KMS-11 (cell line): Measurements from ENCODE around the gene SPATS2.
"Not testable (repeated sequence)": the region's sequence is repeated elsewhere in the genome, so short reads cannot be mapped to it uniquely, and the experiment has no call there.

Experiments
- H2AFZ ChIP-seq: fragments of 200-600 bp; sonication (generic); 2 replicates; pipeline ENCODE4 v1.6.1; 2016; ENCODE audit warnings: antibody characterized with exemption, mixed run types, low read depth
- H3K27ac ChIP-seq: fragments of 200-600 bp; sonication (generic); 2 replicates; pipeline ENCODE4 v1.6.1; 2016; ENCODE audit warnings: mild to moderate bottlenecking, mixed run types
- H3K27me3 ChIP-seq: fragments of 200-600 bp; sonication (generic); 2 replicates; pipeline ENCODE4 v1.6.1; 2017; ENCODE audit warnings: mild to moderate bottlenecking, low read depth, mixed run types, moderate library complexity; ENCODE audit not compliant: insufficient read depth
- H3K36me3 ChIP-seq: fragments of 200-600 bp; sonication (generic); 2 replicates; pipeline ENCODE4 v1.6.1; 2017; ENCODE audit warnings: mild to moderate bottlenecking, mixed run types; ENCODE audit not compliant: insufficient read depth
- H3K4me1 ChIP-seq: fragments of 200-600 bp; sonication (generic); 2 replicates; pipeline ENCODE4 v1.6.1; 2016; ENCODE audit warnings: mild to moderate bottlenecking, low read depth, mixed run types; ENCODE audit not compliant: poor library complexity, severe bottlenecking
- H3K4me2 ChIP-seq: fragments of 200-600 bp; sonication (generic); 2 replicates; pipeline ENCODE4 v1.7.0; 2016; ENCODE audit warnings: mild to moderate bottlenecking, mixed run types
- H3K4me3 ChIP-seq: fragments of 200-600 bp; sonication (generic); IDR thresholded peaks from 2 replicates; pipeline ENCODE4 v1.6.1; 2017; ENCODE audit warnings: low read depth, low read length, mixed read lengths; ENCODE audit not compliant: insufficient read depth
- H3K79me2 ChIP-seq: fragments of 200-600 bp; sonication (generic); 2 replicates; pipeline ENCODE4 v1.6.1; 2016; ENCODE audit warnings: low read depth, mixed run types; ENCODE audit not compliant: insufficient read depth
- H3K9ac ChIP-seq: fragments of 200-600 bp; sonication (generic); 2 replicates; pipeline ENCODE4 v1.6.1; 2016; ENCODE audit warnings: mild to moderate bottlenecking, mixed run types
- H4K20me1 ChIP-seq: fragments of 200-600 bp; sonication (generic); 2 replicates; pipeline ENCODE4 v1.6.1; 2016; ENCODE audit warnings: mild to moderate bottlenecking, mixed run types; ENCODE audit not compliant: insufficient read depth
- TF ChIP-seq, protein P1 (sequence below): fragments of 200-600 bp; sonication (generic); conservative IDR thresholded peaks from 2 replicates; pipeline ENCODE4 v1.6.1; 2017; ENCODE audit warnings: low read depth, mild to moderate bottlenecking, antibody characterized with exemption, low read length, moderate library complexity, mixed read lengths

The SPATS2 gene

GRCh38 chr12:49531745-49532144 lies 164.5 kb downstream of the SPATS2 start:
- Histone ChIP-seq H3K4me1 (peaks cover 8% of the 10 kb centered on the region), H2AFZ (no peak overlapping the region), H3K27ac (no peak overlapping the region), H3K36me3 (no peaks in the 10 kb centered on the region), H3K4me3 (no peak overlapping the region), H4K20me1 (no peaks in the 10 kb centered on the region), H3K9ac (no peak overlapping the region), H3K79me2 (no peaks in the 10 kb centered on the region), H3K4me2 (no peak overlapping the region), H3K27me3 (peaks cover 2% of the 10 kb centered on the region; the same call in 1 of the 2 replicates)
- TF ChIP-seq, protein P1, sequence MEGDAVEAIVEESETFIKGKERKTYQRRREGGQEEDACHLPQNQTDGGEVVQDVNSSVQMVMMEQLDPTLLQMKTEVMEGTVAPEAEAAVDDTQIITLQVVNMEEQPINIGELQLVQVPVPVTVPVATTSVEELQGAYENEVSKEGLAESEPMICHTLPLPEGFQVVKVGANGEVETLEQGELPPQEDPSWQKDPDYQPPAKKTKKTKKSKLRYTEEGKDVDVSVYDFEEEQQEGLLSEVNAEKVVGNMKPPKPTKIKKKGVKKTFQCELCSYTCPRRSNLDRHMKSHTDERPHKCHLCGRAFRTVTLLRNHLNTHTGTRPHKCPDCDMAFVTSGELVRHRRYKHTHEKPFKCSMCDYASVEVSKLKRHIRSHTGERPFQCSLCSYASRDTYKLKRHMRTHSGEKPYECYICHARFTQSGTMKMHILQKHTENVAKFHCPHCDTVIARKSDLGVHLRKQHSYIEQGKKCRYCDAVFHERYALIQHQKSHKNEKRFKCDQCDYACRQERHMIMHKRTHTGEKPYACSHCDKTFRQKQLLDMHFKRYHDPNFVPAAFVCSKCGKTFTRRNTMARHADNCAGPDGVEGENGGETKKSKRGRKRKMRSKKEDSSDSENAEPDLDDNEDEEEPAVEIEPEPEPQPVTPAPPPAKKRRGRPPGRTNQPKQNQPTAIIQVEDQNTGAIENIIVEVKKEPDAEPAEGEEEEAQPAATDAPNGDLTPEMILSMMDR: no peak

- TF ChIP-seq, protein P1: no peak
- H3K9ac ChIP-seq: no peak overlapping the region
These were observed 166.1 kb downstream of the SPATS2 start for GRCh38 chr12:49533331-49533730.

DNA sequence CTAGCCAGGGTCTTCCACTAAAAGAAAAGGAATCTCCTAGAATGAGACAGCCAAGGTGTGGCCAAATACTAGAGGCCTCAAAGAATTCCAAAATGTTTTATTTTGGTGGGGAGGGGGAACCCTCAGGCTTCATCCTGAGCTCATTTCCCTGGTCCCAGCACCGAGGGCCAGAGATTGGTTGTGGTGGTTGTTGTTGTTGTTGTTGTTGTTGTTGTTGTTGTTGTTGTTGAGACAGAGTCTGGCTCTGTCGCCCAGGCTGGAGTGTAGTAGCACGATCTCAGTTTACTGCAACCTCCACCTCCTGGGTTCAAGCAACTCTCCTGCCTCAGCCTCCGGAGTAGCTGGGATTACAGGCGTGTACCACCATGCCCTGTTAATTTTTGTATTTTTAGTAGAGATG lies 166.9 kb downstream of the SPATS2 start:
- H3K79me2 ChIP-seq, H3K4me2 ChIP-seq, H2AFZ ChIP-seq, H3K4me3 ChIP-seq, H3K36me3 ChIP-seq, H3K27ac ChIP-seq, H3K9ac ChIP-seq, H4K20me1 ChIP-seq: not testable (repeated sequence)
- H3K4me1 ChIP-seq: peaks cover 24% of the 10 kb centered on the region
- H3K27me3 ChIP-seq: peaks cover 17% of the 10 kb centered on the region

More at GRCh38 chr12:49533331-49533730, 166.1 kb downstream of the SPATS2 start:
- H3K36me3 ChIP-seq: no peaks in the 10 kb centered on the region
- H2AFZ ChIP-seq: no peak overlapping the region
- H3K79me2 ChIP-seq: no peaks in the 10 kb centered on the region
- peaks cover 24% of the 10 kb centered on the region for H3K4me1 ChIP-seq
- H3K4me3 ChIP-seq: no peak overlapping the region
- no peaks in the 10 kb centered on the region for H4K20me1 ChIP-seq
- peaks cover 17% of the 10 kb centered on the region for H3K27me3 ChIP-seq
- no peak overlapping the region for H3K27ac ChIP-seq
- H3K4me2 ChIP-seq: no peak overlapping the region

- H3K9ac ChIP-seq: no peak overlapping the region
- TF ChIP-seq, protein P1: no peak
- H3K36me3 ChIP-seq: no peaks in the 10 kb centered on the region
- H3K27ac ChIP-seq: no peak overlapping the region
- H3K4me3 ChIP-seq: no peak overlapping the region
- H3K27me3 ChIP-seq: peaks cover 22% of the 10 kb centered on the region
- no peaks in the 10 kb centered on the region for H3K79me2 ChIP-seq
- no peaks in the 10 kb centered on the region for H4K20me1 ChIP-seq
- H3K4me2 ChIP-seq: no peak overlapping the region
- peaks cover 27% of the 10 kb centered on the region for H3K4me1 ChIP-seq
- no peak overlapping the region for H2AFZ ChIP-seq
These were observed 167.5 kb downstream of the SPATS2 start for GRCh38 chr12:49534731-49535278.

GRCh38 chr12:49535921-49536525 lies 168.8 kb downstream of the SPATS2 start:
- H3K79me2 ChIP-seq: no peaks in the 10 kb centered on the region

More at GRCh38 chr12:49535921-49536525, 168.8 kb downstream of the SPATS2 start:
- Histone ChIP-seq H3K4me1 (peaks cover 27% of the 10 kb centered on the region), H3K9ac (no peak overlapping the region), H3K4me3 (no peak overlapping the region), H3K4me2 (no peak overlapping the region), H3K27ac (no peak overlapping the region), H2AFZ (no peak overlapping the region), H3K36me3 (no peaks in the 10 kb centered on the region), H4K20me1 (no peaks in the 10 kb centered on the region), H3K27me3 (peaks cover 28% of the 10 kb centered on the region)
- TF ChIP-seq, protein P1: no peak
